ENCODE results near the gene PSAP. TPM values are rescaled to one million over a fixed set of nuclear protein-coding genes. Genes with fewer than 3 reads are reported as not detected.

The PSAP gene
- polyA plus RNA-seq, 4 donors = 762 to 944 (median 856) TPM

DNA sequence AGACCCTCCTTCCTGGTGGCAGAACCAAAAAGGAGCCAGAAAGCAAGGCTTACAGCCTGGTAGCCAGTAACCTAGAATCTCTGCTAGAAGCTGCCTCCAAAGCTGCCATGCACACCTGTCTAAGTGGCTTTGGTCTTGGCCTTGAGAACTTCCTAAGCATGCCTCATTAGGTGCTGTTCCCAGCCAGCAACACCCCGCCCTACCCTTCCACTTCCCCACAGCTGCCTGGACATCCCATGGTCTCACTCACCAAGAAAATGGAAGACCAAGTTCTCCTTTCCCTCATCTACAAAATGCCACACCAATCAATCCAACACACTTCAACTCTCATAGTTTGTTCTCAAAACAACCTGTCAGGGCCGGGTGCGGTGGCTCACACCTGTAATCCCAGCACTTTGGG is 4.2 kb downstream of the PSAP start:
- DNase-seq (ENCODE audit: low read depth in 4 of 4, low spot score in 2 of 4) = no peak

DNA sequence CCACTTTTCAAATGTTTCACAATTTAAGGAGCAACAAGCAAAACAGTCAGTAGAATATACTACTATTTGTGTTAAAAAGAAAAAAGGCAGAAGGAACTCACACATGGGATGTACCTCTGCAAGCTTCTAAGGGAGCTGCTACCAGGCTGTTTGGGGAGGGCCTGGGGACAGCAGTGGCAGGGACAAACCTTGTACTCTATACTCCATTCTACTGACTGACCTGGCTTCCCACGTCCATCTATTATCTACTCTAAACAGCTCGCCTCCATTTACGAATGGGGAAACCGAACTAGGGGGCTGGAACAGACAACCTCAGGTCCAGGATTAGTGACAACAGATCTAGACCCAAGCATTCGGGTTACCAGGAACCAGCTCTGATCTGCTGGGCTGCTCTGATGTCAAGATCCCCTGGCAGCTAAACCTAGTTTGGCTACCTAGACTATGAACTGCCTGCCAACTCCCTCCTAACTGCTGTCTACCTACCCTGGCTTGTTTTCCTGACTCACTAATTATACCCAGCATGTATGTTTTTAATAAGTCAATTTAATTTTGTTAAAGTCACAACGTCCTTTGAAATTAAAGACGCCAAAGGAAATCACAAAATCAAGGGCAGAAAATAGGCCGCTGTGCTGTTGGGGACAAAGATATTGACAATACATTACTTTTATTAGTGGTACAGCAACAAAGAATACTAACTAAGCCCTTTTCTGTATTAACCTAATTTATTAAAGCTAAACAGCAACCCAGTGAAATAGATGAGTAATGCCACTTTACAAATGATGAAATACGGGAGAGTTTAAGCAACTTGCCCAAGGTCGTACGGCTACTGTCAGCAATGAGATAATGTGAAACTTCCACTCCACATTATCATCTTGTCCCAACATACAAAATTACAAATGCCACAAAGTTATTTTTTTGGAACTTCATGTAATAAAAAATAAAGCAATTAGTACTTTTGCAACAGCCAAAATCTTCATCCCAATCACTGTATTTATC is 5.3 kb downstream of the PSAP start:
- DNase-seq (ENCODE audit: low read depth in 4 of 4, low spot score in 2 of 4) = no peak

DNA sequence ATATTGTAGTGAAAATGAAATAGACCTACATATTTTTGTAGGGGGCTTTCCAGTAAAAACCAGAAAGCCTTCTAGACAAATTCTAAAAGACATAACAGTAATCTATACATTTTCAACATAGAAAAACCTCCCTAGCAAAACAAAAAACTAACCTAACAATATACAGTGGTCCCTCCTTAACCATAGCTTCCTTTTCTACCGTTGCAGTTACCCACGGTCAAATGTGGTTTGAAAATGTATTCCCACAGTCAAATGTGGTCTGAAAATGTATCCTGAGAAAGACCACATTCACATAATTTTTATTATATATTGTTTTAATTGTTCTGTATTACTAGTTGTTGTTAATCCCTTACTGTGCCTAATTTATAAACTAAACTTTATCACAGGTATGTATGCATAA is 6.4 kb downstream of the PSAP start:
- DNase-seq (ENCODE audit: low read depth in 4 of 4, low spot score in 2 of 4) = no peak

DNA sequence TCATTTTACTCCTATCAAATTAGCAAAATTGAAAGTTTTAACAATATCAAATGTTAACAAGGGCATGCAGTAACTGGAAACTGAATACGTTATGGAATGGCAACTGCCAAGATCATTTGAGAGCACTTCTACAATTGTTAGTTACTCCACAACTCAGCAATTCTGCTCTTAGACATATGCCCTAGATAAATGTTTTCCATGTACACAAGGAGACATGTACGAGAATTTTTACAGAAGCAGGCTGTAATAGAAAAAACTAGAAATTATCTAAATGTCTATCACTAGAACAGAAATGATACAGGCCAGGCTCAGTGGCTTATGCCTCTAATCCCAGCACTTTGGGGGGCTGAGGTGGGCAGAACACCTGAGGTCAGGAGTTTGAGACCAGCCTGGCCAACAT is 7.0 kb downstream of the PSAP start:
- no peak for DNase-seq (ENCODE audit: low read depth in 4 of 4, low spot score in 2 of 4)

DNA sequence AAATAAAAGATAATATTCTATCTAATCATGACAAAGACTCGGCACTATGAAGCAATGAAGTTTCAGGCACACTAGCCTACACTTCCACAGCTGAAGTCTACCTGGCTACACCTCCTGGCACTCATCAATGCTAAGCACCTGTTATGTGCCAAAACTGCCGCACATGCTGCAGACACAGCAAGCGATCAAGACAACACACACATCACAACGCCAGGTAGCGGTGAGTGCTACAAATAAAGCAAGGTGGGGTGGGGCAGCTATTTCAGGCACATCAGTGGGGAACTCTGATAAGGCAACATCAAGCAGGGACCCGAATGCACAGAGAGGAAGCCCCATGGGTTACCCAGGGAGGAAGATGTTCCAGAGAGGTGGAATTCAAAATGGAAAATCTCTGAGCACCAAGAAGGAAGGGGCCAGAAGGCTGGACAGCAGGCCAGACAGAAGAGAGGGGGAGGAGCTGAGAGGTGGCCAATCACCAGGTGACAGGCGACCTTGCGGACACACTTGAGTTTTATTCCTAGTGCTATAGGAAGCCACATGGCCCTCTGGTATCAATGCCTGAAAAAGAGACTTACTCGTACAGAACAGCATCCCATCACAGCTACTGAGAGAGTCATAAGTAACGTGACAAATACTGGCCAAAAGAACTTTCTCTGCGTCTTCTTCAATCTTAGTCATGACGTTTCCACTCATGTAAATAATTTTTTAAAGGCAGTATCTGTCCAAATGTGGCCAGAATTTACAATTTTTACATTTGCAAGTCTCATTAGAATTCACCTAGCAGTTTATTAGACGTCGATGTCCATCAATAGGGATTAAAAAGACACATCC is 8.0 kb downstream of the PSAP start:
- no peak for DNase-seq (ENCODE audit: low read depth in 4 of 4, low spot score in 2 of 4)

DNA sequence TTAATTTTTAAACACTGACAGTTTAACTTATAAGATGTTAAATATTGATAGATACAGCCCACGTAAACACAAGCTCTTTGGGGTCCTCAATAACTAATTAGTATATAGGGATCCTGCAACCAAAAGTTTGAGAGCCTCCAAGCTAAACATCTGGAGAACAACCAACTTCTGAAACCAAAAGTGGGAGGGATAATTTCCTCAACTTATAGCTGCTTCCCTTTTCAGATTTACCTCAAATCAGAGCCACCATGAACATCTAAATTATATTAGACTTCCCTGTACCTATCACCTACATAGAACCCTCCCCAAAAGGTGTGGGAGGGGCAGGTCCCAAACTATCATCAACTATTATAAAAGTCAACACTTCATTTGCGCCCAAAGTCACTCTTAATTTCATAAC is 8.6 kb downstream of the PSAP start:
- no peak for DNase-seq (ENCODE audit: low read depth in 4 of 4, low spot score in 2 of 4)

DNA sequence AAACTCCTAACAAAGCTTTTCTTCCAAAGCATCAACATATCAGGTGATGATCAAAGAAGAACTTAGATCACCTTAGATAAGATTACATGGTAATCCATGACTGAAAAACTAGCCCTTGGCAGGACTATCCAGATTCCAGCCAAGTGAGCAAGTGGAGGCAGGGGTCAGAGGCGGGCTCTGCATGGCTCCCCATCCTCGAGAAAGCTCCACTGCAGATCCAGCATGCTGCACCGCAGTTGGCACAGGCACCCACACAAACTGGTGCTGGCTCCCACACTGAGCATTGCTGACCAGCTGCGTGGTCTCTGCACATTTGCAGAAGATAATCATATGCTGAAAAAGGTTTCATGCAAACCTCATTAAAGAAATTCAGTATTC is 10.1 kb downstream of the PSAP start:
- DNase-seq (ENCODE audit: low read depth in 4 of 4, low spot score in 2 of 4) = no peak

DNA sequence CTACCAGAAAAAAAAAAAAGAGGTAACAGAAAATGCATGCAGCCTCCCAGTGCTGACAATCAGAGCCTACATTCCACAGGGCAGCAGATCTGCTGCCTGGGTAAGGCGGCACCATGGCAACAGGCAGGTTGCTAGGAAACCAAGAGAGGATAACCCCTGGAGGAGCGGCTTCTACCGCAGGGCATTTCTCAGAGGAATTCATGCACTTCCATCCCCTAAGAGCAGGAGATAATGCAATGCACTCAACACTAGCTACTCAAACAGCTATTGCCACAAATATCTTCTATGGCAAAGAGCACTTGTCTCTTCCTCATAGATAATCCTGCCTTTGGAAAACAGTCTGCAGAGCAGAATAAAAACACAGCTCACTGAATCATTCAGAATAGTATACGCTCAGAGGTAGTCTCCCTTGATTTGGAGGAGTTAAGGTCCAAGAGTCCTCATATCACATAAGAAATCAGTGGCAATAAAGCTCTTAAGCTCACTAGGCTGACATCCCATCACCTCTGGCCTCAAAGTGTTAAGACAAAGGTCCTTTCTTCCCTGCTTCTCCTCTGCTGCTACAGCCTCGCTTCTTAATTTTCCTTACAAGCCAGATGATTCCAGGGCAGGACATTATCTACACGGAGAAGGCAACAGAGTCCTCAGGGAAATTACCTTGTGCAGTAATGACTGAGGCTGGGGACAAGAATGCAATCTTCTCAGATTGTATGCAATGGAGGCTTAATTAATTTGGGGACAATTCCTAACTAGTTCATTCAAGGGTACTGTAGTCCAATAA is 10.7 kb downstream of the PSAP start:
- DNase-seq (ENCODE audit: low read depth in 4 of 4, low spot score in 2 of 4) = peak in 3 of 4 donors; percentile 60 to 82 (median 67)

DNA sequence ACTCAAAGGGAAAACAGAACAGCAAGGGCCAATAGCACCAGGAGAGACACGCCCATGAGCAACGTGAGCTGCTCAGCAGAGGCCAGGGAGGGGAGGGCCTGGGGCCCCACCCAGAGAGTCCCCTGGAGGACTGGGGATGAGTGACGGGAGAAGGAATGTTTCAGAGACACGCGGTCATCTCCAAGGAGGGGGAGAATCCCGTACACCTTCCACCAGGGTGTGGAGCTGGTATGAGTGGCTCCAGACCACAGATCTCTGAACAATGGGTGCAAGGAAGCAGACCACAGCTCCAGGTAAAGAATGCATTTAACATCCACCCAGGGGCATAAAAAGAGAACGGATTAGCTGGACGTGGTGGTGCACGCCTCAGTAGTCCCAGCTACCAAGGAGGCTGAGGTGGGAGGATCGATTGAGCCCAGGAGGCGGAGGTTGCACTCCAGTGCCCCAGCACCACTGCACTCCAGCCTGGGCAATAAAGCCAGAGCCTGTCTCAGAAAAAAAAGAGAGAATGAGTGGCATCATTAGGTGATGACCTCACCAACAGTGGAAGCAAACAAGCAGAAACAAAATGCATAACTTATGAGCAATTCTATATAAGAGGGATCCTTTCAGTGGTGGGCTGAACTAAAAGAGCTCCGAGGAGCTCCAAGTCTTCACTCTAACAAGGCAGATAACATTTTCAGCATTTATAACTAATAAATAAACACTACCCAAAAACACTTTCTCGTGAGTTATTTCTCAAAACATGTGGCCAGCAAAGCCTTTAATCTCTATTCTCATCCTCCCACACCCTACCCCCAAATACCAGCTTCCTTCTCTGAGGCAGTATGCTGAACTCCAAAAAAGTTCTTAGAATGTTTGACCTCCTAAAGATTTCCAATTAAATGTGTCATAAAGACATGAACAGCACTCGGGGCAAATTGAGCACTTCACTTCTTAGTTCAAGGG is 12.5 kb downstream of the PSAP start:
- no peak for DNase-seq (ENCODE audit: low read depth in 4 of 4, low spot score in 2 of 4)

DNA sequence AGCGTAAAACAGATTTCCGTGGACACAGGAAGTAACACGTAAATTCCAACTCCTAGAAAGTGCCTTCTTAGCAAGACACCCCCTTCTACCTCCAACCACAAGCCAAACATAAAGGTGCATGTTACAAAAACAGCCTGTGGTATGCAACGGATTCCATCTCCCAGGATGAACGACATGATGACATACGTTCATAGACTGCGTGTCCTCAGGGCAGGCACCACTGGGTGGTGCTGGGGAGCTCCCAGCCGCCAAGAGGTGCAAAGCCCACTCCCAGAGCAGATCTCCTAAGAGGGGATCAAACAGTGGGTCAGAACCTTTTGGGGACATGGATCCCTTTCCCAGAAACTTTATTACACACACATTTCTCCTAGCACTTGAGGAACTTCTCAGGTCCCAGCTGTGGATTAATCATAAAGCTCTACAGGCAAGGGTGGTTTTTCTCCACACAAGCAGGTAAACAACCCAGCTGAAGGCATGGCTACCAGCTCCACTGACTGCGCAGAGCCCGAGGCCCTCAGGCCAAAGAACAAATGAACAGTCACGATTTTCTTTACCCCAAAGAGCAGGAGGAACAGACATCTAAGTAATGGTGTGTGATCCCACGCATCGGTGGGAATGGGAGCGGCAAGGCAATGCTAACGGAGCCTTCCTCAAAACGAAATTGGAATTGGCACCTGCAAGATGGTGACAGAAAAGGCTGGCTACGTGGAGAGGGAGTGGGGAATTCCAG is 13.8 kb downstream of the PSAP start:
- no peak for DNase-seq (ENCODE audit: low read depth in 4 of 4, low spot score in 2 of 4)

DNA sequence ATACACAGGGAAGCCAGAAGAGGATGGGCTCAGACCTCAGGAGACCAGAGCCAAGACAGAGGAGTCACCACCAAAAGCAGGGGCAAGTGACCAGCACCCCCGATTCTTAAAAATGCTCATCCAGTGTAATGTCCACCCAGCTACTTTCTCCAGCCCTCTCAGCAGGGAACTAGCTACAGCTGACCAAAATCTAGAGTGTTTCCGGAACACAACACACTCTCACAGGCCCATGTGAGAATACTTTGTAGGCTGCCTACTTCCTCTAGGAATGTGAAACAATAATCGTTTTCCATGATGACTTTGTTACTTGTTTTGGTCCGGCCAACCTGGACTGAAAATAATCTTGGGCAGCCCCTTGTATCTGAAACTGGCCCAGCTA is 14.5 kb downstream of the PSAP start:
- no peak for DNase-seq (ENCODE audit: low read depth in 4 of 4, low spot score in 2 of 4)

DNA sequence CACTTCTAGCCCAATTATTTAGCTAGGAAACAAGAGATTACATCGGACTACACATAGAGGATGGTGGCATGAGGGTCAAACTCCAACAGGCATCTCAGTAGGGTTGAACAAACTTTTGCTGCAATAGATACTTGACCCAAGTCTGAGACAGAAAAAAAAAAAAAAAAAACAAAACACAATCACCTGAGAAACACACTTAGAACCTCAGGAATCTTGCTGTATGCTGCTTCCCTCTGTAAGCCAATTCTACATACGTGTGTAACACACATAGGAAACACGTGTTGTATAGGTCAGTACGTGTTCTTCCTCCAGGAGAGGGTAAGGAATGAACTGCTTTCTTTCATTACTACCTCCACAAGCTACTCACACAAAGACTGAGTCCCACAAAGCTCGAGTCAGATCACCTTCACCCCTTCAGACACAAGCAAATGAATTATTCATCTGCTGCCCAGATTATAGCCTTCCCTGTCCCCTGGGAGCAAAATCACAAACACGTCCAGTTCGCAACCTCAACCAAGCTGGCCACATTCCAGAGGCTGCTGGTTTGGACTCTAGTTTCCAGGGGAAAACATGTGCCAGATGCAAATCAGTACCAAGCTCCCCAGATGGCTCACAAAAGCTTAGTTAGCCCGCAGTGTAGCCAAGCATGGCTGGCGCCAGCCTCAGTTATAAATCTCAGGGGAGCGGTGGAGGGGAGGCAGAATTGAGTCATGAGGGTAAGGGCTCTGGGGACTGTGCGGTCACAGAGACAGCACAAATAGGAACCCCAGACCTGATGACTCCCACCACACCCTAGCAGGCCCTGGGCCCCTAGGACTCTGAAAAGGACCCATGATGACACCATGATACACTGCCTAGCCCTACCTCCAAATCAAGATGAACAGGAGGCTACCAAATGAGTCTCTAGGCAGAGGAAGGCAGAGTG is 15.1 kb downstream of the PSAP start:
- DNase-seq (ENCODE audit: low read depth in 4 of 4, low spot score in 2 of 4) = peak in 3 of 4 donors; percentile 65 to 80 (median 66)

DNA sequence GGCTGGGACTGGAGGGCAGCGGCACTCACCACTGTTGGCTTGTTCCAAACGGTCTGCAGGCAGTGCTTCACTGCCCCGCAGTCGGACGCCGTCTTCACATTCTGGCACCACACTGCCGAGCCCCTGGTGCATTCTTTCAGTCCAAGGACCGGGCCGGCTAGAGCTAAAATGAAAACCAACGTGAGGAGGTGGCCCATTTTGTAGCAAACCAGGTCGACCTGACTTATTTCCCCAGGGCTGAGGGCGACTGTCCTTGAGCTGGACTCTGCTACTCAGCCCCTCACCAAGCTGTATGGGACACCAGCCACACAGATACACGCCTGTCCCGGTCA is 16.7 kb downstream of the PSAP start:
- no peak for DNase-seq (ENCODE audit: low read depth in 4 of 4, low spot score in 2 of 4)

DNA sequence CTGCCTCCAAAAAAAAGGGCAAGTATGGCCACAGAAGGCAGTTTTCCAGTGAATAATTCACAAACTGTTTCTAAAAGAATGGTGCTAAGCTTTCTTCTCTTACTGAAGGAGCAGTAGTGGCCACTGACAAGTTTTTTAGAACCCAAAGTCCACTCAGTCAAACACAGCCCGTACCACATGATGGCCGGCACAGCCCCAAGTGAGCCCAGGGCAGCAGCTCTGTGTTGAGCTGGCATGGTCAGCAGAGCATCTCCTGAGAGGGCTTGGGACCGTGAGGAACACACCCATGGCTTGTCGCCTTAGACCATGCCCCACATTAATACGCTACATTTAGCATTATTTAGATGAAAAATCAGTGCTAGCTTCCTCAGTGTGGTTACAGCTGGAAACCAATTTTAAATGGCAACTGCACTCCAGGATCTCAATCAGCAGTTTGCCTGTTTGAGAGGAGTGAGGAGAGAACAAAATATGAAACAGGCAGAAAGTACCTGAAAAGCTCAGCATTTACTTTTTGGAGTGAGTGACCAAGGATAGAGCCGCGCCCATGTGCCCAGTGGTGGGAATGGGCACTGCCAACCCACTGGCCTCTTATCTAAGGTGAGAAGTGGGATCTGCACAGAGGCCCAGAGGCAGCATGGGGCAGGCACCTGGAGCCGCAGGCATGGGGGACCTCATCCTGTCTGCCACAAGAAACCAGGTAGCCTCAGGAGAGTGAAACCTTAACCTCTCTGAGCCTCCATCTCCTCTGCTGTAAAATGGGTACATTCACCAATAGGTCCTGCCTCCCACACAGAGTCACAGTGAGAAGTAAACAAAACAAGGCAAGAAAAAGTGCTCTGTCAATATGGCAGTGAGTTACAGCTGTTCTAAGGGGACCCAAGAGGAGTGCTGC is 17.4 kb downstream of the PSAP start:
- DNase-seq (ENCODE audit: low read depth in 4 of 4, low spot score in 2 of 4) = no peak

DNA sequence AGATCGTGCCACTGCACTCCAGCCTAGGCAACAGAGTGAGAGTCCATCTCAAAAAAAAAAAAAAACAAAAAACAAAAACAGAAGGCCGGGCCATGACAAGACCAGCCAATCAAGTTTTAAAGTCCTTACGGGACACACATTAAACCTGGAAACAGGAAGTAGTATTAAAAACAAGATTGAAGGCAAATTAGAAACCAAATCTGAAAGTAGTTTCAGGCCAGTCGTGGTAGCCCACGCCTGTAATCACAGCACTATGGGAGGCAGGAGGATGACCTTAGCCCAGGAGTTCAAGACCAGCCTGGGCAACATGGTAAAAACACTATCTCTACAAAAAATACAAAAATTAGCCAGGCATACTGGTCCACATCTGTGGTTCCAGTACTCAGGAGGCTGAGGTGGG is 18.1 kb downstream of the PSAP start:
- no peak for DNase-seq (ENCODE audit: low read depth in 4 of 4, low spot score in 2 of 4)

DNA sequence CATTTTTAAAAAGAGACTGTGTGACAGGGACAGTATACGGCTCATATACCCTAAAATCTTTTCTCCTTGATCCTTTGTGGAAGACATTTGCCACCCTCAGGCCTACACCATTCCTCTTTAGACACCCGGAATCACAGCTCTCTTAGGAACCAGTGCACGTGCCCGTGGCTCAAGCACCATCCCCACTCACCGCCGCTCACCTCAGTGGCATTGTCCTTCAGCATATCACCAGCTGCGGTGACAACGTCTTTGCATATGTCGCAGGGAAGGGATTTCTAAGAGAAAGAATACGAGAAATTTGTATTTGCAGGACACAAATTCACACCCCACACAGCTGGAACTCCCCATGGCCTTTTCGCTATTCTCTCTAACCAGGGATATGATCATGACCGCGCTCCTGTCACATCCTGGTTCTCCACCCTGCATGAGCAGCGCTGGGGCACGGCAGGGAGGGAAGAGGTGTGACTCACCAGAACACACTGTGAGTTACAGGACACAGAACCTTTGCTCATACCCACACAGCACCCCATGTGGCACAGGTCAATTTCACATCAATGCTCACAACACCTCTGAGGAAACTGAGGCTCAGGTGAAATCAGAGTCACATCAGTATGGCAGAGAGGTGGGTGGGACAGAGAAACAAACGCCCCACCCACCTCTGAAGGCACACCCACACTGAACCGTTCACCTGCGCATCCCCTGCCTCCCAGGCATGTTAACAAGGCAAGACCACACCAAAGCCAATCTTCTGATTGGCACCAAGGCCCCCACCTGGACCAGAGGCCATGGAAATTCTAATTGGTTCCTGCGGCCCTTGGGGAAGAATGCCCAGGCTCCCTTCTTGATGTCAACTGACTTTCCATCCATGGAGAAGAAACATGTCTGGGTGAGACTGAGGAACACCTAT is 19.2 kb downstream of the PSAP start:
- no peak for DNase-seq (ENCODE audit: low read depth in 4 of 4, low spot score in 2 of 4)
